GM12873 (cell line): ENCODE results near the gene PIK3C2B.

Source experiments
- CTCF ChIP-seq: IDR thresholded peaks from 2 replicates; pipeline ENCODE4 v1.5.1; 2012; ENCODE audit warnings: low read depth, mild to moderate bottlenecking, moderate library complexity, low read length, control low read depth; ENCODE audit not compliant: insufficient read depth; ENCODE audit errors: missing control alignments

The PIK3C2B gene

GRCh38 chr1:204528241-204528640, 33.6 kb upstream of the PIK3C2B start:
- TF ChIP-seq CTCF: no peak

- no peak for TF ChIP-seq CTCF
Observed at GRCh38 chr1:204524986-204525385, 30.4 kb upstream of the PIK3C2B start.

- TF ChIP-seq CTCF: no peak
Observed at GRCh38 chr1:204523605-204524215, 29.1 kb upstream of the PIK3C2B start.

GRCh38 chr1:204520834-204521709, 26.5 kb upstream of the PIK3C2B start:
- TF ChIP-seq CTCF: no peak

GRCh38 chr1:204516180-204516879, 21.7 kb upstream of the PIK3C2B start, which contains the start of gene MDM4:
Gene MDM4, plus strand, starts transcription at chr1:204516406. Its CDS starts 9,113 bp downstream, at chr1:204525519.
- TF ChIP-seq CTCF: no peak

- TF ChIP-seq CTCF: no peak
Observed at GRCh38 chr1:204514828-204515227, 20.2 kb upstream of the PIK3C2B start.
